ENCODE results near the gene NDST1.

NDST1 gene

DNA sequence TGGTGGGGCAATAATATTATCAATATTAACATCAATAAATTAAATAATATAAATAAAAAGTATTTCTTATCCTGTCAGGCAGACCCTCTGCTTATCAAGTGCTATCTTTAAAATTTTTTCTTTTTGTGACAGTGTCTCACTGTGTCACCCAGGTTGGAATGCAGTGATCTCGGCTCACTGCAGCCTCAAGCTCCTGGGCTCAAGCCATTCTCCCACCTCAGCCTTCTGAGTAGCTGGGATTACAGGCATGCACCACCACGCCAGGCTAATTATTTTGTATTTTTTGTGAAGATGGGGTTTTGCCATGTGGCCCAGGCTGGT lies 53.2 kb downstream of the NDST1 start:
- FAIRE-seq: no peak
- no peak for DNase-seq (ENCODE audit: extremely low spot score, insufficient read length, low read depth)

DNA sequence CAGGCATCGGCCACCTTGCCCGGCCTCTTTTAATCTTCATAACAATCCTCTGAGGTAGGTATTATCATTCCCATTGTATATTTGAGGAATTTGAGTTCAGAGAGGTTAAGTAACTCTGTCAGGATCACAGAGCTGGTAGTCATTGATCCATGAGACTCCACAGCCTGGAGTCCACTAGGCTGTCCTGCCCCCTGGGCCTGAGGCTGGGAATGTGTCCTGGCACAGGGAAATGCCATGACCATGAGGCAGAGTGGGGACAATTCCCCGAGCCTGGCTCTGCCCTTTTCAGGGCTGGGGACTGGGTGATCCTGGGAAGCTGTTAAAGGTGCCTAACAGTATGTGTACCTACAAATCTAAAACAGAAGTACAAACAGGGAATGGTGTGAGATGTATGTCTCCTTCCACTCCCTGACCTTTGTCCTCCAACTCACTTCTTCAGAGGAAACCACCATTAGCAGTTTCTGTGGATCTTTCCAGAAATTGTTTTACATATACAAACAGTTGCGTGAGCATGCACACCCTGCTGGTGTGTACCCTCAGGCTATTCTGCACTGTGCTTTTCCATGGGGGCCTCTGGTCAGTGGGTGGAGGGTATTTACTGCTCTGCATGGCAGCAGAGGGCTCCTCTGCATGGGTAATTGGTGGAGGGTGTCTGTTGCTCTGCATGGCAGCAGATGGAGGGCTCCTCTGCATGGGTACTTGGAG lies 53.8 kb downstream of the NDST1 start:
- DNase-seq (ENCODE audit: extremely low spot score, insufficient read length, low read depth): no peak

DNA sequence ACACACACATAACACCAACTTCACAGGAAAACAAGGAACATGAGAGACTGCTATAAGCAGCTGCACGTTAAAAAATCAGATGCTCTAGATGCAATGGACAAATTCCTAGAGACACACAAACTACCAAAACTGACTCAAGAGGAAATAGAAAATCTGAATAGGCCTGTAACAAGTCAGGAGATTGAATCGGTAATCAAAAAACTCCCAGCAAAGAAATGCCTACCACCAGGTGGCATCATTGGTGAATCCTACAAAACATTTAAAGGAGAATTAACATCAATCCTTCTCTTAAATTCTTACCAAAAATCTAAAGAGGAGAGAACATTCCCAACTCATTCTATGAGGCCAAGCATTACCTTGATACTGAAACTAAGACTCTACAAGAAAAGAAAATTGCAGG lies 54.9 kb downstream of the NDST1 start:
- no peak for DNase-seq (ENCODE audit: extremely low spot score, insufficient read length, low read depth)
- peak; percentile 31 for FAIRE-seq

More for the DNA sequence above, 53.8 kb downstream of the NDST1 start:
- no peak for FAIRE-seq

DNA sequence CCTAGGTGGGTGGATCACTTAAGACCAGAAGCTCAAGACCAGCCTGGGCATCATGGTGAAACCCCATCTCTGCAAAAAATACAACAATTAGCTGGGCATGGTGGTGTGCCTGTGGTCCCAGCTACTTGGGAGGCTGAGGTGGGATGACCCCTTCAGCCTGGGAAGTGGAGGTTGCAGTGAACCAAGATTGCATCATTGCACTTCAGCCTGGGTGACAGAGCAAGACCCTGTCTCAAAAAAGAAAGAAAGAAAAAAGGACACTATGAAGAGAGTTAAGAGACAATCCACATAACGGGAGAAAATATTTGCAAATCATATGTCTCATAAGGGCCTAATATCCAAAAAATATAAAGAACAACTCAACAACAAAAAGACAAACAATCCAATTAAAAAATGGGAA lies 57.9 kb downstream of the NDST1 start:
- FAIRE-seq: no peak
- no peak for DNase-seq (ENCODE audit: extremely low spot score, insufficient read length, low read depth)

DNA sequence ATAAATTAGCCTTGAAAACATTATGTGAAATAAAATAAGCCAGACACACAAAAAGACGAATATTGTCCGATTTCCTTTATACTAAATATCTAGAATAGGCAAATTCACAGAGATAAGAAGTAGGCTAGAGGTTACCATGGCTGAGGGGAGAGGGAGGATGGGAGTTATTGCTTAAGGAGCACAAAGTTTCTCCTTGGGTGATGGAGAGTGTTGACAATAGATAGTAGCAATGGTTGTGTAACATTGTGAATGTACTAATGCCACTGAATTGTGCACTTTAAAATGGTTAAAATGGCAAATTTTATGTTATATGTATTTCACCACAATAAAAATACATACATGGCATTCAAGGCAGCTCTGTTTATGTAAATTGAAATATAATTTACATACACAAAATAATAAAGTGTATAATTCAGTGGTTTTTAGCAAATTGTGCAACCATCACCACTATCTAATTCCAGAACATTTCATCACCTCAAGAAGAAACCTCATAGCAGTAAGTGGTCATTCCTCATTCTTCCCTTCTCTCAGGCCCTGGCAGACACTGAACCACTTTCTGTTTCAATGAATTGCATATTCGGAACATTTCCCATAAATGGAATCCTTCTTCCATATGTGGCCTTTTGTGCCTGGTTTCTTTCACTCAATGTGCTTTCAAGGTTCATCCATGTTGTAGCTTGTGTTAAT lies 59.2 kb downstream of the NDST1 start:
- no peak for DNase-seq (ENCODE audit: extremely low spot score, insufficient read length, low read depth)
- no peak for FAIRE-seq

DNA sequence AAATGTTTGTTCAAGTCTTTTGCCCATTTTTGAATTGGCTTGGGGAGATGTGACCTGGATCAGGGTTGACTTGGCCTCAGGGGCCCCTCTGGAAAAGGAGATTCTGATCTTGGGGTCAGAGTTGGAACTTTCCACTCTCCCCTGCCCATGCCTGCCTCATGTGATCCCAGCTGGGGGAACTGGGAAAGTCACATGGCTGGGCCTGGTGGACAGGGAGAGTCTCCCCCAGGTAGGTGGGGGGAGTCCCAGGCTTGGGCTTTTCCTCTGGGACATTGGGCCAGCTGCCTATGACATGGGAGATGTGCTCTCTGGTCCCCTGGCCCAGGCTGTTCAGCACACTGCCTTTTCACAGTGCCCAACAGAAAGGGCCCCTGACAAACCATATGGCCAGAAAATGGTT lies 60.7 kb downstream of the NDST1 start:
- DNase-seq (ENCODE audit: extremely low spot score, insufficient read length, low read depth): no peak
- no peak for FAIRE-seq

DNA sequence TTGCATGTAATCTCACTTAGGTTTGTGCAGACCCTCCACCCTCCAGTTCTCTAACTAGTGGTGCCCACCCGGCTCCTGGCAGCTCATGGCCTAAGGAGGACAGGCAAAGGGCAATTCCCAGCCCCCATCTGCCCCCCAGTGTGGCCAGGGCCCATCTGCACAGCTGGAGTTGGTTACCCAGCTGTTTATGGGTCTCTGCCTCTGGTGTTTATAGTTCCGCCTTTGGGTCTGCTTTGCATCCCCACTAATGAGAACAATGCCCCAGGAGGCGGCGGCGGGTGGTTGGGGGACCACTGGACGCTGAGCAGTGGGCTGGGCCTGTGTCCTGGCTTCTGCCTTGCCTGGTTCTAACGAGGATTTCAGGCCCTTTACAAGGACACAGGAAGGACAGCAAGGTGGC lies 62.4 kb downstream of the NDST1 start:
- no peak for DNase-seq (ENCODE audit: extremely low spot score, insufficient read length, low read depth)
- FAIRE-seq: no peak

DNA sequence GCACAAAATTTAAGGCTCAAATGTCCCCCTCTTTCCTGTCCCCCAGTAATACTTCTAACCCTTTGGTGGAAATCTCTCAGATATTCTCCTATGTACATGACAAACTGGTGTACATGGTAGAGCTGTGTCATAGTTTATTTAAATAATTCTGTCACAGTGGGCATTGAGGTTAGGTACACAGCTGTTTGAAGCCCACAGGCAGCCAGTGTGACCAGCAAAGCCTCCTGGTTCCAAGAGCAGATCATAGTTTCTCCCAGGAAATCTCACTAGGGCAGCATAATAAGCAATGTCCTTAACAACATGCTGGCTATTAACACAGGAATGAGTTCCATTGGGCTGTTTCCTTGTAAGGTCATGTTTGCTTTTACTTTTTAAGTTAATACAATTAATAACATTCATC lies 63.9 kb downstream of the NDST1 start:
- DNase-seq (ENCODE audit: extremely low spot score, insufficient read length, low read depth) (no peak), FAIRE-seq (no peak)

DNA sequence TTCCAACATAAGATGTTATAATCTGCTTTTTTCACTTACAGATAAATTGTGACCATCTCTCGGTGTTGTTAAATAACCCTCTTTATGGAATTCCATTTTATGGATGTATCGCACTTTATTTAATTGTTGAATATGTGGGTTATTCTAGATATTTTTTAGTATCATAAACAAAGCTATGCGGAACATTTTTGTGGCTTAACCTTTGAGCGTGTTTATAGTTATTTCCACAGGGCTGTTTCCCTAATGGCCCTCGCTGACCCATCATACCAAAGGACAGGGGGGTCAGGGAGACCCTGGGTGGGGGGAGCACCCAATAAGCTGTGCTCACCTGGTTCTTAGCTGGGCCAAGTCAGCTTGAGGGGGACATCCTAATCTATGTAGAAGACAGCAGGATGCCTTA lies 65.3 kb downstream of the NDST1 start:
- DNase-seq (ENCODE audit: extremely low spot score, insufficient read length, low read depth) (no peak), FAIRE-seq (no peak)

DNA sequence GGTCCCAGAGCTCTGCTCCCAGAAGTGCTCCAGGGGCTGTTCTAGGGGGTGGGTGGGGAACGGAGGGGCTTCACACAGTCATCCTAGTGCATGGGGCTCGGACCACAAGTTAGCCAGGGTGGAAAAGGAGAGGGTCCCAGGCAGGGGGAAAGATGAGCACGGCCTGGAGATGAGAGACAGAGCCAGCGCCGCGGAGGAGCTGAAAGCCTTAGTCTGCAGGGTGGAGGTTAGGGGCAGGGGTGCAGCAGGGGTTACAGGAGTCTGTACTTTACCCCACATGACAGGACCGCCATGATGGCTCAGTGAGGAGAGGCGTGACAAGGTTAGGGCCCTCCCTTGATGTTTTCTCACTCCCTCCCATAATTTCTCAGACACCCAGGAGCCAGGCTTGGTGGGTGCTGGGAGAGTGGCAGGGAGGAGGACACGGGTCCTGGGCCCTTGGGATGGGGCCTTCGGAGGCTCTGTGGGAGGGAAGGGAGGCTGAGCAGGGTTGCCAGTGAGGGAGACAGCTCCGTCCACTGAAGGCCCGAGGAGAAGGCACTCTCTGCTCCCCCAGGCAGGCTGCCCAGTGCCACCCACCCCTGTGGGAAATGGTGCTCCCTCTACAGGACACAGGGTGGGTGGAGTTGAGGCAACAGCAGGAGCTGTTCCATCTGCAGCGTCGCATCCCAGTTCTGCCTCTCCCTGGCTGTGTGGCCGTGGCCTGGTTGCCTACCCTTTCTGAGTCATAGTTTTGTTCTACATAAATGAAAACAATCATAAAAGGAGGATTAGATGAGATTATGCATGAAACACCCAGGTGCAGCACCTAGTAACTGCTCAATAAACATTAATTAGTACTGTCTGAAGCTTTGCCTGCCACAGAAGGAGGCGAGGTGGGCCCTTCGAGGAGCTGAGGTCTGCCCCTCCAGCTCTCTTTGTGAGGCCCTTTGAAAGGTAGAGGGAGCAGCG lies 66.2 kb downstream of the NDST1 start:
- DNase-seq (ENCODE audit: extremely low spot score, insufficient read length, low read depth) (no peak), FAIRE-seq (no peak)

DNA sequence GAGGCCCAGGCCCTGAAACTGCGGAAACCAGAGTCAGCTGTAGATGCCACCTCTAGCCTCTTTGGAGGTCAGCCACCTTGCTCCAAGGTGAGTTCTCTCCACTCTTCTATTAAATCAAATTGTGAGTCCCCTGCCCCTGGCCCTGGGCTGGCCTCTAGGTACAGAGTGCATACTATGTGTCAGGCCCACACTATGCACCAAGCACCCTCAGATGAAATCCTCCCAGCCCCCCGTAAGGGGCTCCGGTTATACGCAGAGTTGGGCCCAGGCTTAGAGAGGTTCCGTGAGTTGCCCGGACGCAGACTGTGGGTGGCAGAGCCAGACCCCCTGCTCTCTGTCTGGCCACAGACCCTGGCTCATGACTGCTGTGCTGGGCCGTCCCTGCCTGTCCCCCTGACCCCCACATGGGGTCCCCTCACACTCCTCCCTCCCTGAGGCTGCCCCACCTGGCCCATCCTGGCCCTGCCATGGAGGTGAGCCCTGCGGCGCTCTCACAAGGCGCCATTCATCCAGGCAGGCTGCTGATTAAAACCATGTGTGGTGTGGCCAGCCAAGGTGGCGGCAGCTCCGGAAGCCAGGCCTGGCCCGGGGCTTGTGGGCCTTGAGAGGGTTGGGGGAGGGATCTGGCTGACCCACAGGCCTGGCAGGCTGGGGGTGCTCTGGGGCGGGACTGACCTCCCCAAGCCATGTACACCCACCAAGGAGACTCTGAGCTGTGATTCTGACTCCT lies 67.1 kb downstream of the NDST1 start:
- no peak for DNase-seq (ENCODE audit: extremely low spot score, insufficient read length, low read depth)
- FAIRE-seq: no peak

DNA sequence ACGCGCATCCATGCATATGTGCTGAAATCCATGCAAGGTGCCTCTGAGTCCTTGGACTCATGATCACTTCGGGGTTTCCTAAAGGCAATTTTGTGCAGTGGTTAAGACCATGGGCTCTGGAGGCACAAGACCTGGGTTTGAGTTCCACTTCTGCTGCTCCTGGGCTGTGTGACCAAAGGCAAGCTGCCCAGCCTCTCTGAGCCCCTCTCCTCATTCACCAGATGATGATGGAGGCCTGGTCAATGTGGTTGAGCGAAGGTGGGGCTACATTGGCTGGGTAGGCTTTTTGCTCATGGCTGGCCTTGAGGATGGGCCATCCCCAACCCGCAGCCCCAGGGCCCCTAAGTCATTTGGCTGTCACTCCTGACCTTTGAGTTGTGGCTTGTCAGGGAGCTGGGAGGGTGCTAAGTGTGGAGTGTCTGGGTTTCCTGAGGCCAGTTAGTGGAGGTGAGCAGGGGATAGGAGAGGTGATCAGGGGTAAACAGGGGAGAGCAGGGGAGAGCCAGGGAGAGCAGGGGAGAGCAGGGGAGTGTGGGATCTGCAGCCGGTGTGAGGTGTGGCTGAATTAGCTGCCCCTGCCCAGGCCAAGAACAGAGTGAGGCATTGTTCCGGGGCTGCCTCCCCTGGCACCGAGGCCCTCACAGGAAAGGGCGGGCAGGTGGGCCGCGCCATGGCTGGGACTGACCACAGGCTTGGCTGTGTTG lies 68.0 kb downstream of the NDST1 start:
- no peak for FAIRE-seq
- no peak for DNase-seq (ENCODE audit: extremely low spot score, insufficient read length, low read depth)

DNA sequence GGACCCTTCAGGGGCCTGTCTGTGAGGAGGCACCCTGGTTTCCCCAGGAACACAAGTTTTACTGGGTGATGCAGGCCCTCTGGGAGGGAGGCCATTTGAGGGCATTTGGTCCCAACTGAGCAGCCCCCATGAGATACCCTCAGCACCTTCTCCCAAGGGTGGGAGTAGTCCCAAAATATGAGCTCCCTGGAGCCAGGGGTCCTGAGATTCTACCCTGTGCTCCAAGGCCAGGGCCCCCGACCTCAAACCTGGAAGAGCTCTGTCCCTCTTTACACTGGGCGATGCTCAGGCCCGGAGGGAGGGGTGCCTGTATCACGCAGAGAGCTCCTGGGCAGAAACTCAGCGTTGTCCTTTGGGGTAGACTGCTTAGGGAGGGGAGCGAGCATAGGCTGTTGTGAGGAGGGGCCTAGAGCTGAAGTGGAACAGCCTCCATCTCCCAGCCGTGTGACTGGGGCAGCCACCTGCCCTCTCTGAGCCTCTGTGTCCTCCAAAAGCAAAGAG lies 68.6 kb downstream of the NDST1 start:
- FAIRE-seq (no peak), DNase-seq (ENCODE audit: extremely low spot score, insufficient read length, low read depth) (no peak)

DNA sequence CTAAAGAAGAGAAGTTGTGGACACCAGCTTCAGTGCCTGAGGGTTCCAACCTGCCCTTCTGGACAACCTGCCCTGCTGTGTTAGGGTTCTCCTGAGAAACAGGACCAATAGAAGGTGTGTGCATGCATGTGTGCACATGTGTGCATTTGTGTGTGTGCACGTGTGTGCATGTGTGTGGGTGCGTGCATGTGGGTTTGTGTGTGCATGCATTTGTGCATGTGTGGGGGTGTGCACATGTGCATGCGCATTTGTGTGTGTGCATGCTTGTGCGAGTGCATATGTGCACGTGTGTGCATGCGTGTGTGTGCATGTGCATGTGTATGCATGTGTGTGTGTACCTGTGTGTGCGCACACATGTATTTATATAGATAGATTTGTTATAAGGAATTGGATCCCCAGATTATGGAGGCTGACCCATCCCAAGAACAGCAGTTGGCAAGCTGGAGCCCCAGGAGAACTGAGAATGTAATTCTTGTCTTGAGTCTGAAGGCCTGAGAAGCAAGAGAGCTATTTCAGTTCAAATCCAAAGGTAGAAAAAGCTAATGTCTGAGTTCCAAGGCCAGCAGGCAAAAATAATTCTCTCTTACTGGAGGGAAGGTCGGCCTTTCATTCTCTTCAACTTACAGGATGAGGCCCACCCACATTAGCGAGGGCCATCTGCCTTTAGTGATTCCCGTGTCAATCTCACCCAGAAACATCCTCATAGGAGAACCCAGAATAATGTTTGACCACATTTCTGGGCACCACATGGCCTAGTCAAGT lies 69.6 kb downstream of the NDST1 start:
- FAIRE-seq (no peak), DNase-seq (ENCODE audit: extremely low spot score, insufficient read length, low read depth) (no peak)

DNA sequence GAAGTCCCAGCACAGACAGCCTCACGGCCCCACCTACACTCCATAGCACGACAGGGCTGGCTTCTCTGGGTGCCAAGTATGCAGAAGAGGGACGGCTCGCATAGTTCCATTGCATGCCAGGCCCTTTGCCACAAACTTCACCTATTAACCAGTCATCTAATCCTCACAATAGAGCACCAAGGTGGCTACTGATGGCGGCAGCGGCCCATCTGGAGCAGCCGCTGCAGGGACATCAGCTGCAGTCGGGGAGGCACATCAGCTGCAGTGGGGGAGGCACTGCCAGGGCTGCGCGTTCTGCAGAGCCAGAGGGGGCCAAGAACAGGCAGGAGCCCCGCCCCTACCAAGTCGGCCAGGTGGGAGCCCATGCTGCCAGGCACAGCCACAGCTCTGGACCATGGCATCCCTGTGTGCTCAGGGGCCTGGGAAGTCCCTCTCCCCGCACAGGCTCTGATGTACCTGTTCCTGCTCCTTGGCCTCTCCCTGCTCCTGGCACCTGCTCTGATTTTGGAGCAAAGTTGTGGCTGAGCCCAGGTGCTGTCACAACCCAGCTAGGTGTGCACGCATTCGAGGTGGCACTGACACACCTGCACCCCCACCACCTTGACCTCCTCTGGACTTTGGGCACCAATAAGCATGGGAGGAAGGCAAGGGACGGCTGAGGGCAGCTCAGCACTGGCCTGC lies 71.0 kb downstream of the NDST1 start:
- DNase-seq (ENCODE audit: extremely low spot score, insufficient read length, low read depth): no peak
- no peak for FAIRE-seq

DNA sequence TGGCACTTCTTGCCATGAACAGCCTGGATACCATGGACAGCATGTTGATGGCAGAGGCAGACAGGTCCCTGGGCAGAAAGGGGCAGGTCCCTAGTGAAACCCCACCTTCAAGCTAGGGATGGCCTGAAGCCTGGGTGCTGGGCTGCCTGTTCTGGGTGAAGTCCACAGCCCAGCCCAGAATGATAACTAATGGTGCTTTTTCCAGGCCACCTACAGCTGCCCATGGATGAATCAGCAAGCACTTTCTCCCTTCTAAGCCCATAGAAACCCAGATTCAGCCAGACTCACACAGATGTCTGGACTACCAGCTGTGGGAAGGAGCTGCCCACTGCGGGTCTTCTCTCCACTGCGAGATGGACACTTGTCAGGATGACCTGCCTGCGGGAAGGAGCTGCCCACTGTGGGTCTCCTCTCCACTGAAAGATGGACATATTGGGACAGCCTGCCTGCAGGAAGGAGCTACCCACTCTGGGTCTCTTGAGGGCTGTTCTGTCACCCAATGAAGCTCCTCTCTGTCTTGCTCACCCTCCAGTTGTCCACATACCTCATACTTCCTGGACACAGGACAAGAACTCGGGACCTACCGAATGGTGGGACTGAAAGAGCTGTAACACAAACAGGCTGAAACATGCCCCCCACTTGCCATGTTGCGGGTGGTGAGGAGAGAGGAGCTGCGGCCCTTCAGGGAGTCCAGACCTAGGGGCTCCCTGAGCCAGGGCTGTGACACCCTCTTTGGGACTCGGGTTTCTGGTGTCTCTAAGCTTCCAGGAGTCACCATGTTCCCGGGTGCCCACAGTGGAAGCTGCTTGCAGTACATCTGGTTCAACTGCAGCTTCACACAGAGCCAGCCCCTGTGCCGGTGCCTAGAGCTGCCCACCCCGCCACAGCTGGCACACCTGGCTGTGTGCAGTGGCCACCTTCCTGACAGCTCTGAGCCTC lies 71.8 kb downstream of the NDST1 start:
- no peak for FAIRE-seq
- no peak for DNase-seq (ENCODE audit: extremely low spot score, insufficient read length, low read depth)

DNA sequence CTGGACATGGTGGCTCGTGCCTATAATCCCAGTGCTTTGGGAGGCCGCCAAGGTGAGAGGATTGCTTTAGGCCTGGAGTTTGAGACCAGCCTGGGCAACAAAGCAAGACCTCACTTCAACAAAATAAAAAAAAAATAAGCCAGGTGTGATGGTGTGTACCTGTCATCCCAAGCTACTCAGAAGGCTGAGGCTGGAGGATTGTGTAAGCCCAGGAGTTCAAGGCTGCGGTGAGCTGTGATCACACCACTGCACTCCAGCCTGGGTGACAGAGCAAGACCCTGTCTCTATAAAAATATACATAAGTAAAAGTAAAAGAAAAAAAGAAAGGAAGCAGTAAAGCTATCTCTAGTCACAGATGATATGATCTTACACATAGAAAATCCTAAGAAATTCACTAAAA lies 73.0 kb downstream of the NDST1 start:
- DNase-seq (ENCODE audit: extremely low spot score, insufficient read length, low read depth): no peak
- FAIRE-seq: no peak
